RKO (cell line): ENCODE data around the gene TNS1.

Experiments
- DNase-seq: peaks from one replicate; pipeline ENCODE4 v3.0.0-alpha.2; 2016; ENCODE audit warnings: low spot score

Gene TNS1

DNA sequence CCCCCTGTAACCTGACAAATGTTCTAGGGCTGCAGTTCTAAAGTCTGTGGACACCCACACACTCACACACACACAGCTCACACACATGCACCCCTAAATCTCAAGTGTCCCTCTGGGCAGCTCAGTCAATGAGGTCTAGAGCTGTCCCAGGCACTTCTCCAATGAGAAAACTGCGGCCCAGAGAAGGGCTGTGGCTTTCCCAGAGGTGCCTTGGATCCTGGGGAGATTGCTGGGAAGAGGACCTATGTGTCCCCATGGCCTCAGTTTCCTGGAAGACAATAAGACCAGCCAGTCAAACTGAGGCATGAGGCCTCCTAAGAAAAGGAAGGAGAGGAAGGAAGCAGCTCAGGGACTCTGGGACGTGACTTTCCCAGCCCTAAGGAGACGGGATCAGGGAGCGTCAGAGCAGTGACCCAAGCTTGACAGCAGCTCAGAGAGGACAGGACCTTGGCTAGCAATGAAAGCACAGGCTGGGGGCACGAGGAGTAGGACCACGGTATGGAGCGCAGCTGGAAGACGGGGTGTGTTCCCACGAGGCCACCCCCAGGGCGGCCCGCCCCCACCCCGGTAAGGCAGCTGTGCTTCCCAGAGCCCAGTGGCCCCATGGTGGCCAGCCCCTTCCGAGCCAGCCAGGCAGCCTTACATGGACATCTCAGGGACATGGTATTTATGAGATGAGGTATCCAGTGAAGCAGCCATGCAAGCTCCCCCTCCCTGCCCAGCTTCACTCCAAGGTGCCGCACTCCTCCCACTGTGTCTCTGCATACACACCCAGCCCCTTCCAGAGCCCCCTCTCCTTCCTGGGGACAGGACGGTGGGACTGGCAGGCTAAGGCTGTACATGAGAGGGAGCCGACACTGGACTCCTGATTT is 46.0 kb downstream of the TNS1 start:
- no peak for DNase-seq

DNA sequence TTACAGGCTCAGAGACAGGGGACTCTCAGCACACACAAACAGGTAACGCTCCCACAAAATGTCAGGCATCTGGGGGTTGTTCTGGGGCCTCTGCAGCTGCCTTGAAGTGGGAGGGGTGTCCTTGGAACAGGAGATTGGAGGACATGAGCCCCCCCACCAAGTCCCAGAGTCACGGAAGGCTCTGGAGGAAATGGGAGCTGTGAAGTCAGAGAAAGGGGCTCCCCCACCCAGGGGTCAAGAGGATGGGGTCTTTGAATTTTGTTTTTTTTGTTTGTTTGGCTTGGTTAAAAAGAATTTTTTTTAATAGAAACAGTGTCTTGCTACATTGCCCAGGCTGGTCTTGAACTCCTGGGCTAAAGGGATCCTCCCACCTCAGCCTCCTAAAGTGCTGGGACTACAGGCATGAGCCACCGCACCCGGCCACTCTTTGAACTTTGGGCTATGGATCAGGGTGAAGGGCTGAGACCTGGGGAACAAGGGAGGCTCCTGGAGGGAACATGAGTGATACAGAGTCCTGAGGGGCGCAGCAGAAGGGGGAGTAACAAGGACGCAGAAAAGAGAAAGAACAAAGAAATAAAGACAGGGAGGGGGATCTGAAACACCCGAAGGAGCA is 46.8 kb downstream of the TNS1 start:
- DNase-seq: no peak

DNA sequence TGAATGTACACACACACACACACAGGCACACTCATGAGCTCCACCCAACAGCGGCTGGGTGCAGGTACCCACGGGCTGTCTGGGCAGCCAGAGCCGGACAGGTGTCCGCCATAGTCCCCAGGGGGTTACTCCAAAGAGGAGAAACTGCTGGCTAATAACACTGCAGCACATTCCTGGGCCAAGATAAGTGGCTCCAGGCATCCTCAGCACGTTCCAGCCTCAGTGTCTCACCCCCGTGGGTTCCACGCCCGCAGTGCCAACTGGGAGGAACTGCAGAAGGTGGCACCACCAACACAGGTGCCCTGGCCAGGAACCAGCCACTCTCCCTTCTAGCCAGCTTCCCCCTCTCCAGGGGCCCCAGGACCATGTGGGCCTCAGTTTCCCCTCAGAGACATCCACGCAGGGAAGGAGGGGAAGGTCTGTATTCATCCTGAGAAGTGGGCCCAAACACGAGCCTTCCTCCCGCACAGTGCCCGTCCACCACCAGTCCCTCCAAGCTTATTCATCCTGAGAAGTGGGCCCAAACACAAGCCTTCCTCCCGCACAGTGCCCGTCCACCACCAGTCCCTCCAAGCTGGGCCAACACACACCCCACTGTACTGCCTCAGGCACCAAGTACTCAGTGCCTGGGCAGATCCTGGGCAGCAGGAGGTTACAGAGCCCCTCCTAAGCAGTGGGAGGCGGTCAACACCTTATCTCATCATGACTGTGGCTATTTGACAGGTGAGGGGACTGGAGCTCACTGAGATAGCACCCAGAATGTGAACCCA is 47.6 kb downstream of the TNS1 start:
- DNase-seq: no peak

DNA sequence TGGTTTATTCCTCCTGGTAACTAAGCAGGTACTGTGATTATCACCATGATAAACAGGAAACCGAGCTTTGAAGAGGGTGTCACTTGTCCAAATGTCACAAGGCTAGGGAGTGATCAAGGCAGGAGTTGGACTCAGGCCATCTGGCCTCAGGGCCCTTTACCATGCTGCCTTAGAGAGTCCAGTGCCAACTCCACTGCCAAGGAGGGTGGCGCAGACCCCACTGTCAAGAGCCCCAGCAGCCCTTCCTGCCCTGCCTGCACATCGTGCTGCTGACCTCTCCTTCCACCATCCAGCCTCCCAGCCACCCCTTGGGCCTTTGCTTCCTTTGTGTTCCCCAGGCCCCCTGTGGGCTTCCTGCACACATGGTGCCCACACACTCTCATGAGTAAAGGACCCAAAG is 48.3 kb downstream of the TNS1 start:
- no peak for DNase-seq

DNA sequence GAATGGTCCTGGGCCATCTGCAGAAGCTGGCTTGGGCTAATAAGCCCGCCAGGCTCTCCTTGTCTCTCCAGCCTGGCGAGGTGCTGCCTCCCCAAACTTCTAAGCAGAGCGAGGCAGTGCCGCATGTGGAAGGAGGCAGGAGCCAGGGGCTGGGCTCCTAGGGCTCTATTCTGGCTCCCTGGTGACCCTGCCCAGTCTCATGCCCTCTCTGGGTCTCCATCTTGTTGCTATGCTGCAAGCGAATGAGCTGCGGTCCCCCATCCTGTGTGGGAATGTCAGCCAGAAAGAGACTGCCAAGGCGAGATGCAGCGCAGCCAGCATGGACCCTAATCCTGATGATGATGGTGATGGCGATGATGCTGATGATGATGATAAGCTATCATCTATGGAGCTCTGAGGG is 48.7 kb downstream of the TNS1 start:
- DNase-seq: no peak

DNA sequence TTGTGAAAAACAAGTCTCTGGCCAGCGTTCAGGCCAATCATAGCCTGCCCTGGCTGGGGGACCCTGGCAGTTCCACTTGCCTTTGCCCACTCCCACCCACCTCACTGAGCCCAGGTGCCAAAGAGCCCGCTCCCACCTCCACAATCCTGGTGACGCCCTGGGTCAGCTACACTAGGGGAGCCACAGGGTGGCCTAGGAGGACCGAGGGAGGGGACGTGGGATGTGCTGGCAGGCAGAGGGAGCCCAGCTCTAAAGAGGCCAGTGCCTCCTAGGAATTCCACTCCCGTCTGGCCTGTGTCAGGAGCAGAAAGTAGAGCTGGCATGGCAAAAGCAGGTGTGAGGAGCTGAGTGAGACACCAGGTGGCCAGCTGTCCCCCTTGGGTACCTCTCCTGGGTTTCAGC is 49.3 kb downstream of the TNS1 start:
- DNase-seq: no peak

DNA sequence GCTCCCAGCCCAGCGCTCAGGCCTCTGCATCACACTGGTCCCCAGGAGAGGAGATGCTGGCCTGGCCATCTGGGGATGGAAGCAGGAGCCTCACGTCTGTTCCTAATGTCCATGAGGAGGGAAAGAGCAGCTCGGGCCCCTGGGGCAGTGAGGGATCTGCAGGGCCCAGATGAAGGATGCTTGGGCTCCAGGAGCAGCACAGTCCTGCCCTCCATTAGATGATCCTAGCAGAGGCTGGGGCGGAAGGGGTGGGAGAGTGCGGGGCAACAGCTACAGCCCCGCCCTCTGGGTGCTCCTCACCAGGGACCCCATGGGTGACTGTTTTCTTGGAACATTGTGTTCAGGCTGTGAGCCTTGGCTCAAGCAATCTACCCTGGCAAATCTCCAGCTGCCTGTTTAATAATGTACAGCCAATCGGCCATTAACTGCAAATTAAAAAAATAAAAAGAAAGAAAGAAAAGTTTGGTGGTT is 49.7 kb downstream of the TNS1 start:
- no peak for DNase-seq

DNA sequence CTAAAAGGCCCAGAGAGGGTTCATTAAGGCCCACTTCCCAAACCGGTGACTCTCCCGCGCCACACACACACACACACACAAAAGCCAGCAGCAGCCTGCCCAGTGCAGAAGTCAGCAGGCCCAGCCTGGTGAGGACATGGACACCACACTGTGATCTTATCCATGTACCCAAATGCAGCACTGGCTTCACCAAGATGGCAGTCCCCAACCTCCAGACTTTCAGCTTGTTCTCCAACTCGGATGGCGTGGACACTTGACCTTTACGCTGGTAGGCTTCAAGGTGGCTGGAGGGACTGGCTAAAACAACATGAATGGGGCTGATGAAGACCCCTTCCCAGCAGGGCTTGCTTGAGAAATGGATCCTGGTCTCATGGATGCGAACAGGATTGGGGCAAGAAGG is 50.4 kb downstream of the TNS1 start:
- DNase-seq: no peak

DNA sequence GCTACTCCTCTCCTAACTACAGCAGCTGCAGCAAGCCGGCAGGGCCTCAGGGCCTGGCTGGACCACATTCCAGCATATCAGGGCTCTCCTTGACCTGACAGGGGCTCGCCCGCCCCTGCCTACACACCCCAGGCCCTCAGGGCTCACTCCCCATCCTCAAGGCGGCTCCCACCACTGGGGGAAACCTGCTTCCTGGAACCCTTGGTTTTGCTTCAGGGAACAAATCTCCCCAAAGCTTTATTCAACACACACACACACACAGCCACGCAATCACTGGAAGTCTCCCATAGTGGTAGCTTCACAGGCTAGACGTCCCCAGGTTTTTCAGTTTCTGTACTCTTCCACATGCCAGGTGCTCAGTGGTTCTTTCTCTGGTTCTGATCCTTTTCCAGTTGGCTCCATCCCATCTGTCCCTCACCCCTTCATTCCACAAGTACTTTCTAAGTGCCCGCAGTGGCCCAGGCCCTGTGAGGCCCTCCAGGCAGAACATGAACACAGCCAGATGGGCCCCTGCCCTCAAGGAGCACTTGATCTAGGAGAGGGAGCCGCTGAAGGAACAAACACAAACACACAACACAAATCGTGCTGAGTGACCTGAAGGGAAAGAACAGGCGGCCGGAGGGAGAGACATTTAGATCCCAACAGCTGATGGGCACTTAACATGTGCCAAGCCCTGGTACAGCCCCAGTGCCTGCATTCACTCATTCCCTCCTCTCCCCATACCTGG is 51.1 kb downstream of the TNS1 start:
- no peak for DNase-seq

DNA sequence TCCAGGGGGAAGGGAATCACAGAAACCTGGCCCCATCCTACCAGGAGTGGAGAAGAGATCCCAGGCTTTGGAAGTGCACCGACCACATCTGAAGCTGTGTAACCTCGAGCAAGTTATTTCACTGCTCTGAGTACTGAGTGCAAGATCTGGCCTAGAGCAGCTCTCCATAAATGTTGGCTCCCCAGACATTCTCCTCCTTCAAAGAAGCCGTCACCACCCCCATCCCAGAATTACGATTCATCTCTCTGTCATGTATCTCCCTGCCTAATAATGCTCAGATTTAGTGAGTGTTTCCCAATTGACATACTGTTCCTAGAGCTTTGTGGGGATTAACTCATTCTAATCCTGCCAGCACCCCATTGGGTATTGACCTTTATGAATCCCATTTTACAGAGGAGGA is 51.7 kb downstream of the TNS1 start:
- DNase-seq: no peak

DNA sequence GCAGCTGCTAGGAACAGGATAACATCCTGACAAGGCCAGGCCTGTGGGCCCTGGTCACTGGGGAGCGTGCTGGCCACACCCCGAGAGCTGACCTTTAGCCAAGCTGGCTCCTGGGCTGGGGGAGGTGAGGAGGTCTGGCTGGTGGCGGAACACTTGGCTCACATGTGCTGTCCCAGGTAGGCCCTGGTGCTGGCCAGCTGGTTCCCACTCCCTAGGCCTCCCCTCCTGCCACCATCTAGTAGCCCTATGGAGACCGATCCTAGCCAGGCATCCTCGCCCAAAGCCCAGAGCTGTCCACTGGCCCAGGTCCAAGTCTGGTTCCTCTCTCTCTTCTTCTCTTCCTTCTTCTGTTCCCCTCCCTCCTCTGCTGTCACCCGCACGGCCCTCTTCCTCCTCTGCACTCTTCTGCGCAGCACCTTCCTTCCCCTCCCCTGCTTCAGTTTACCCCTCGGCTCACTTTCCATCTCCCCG is 52.4 kb downstream of the TNS1 start:
- DNase-seq: no peak

DNA sequence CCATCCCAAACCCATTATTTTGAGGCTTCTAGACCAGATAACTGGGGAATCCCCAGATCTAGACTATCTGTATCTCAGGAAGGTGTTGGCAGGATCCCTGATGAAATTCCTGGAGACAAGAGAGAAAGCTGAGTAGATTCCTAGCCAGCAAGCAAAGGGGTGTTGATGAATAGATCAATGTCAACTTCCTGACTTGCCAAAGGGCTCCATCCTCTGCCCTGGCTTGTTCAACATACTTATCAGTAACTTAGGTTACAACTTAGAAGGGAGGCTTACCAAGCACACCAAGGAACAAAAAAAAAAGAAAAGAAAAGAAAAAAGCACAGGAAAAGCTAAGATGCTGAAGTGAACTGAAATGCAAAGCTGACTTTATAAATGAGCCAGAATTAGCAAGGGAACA is 53.3 kb downstream of the TNS1 start:
- no peak for DNase-seq

DNA sequence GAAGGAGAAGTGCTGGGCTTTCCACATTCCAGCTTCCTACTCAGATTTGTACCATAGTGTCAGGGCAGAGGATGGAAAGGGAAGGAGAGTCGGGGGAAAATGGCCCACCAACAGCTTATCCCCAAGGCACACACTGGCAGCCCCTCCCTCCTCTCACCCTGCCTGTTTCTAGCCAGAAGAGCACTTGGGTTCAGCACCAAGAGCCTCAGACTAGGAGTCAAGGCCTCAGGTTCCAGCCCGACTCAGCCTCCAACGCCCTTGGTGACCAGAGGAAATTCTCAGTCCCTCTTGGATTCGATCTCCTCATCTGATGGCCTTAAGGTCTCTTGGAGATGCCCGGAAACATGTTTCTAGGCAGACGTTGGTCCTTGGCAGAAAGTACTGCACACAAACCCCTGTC is 53.9 kb downstream of the TNS1 start:
- no peak for DNase-seq

DNA sequence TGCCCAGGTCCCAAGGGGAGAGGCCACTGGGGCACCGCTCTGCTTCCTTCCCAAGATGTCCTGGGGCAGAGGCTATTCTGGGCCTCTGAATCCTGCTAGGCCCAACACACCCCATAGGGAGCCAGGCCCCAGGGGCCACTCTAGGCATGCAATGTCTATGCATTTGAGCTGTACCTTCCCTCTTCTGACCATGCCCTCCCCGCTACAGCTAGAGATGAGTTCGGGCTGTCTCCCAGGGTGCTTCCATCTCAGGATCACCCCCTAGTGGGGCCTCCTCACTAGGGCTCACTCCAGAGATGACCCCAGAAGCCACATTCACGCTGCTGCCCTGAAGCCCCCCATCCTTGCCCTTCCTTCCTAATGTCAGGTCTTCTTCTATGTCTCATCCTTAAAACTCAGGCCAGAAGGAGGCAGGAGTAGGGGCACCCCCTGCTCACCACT is 54.4 kb downstream of the TNS1 start:
- DNase-seq: no peak

DNA sequence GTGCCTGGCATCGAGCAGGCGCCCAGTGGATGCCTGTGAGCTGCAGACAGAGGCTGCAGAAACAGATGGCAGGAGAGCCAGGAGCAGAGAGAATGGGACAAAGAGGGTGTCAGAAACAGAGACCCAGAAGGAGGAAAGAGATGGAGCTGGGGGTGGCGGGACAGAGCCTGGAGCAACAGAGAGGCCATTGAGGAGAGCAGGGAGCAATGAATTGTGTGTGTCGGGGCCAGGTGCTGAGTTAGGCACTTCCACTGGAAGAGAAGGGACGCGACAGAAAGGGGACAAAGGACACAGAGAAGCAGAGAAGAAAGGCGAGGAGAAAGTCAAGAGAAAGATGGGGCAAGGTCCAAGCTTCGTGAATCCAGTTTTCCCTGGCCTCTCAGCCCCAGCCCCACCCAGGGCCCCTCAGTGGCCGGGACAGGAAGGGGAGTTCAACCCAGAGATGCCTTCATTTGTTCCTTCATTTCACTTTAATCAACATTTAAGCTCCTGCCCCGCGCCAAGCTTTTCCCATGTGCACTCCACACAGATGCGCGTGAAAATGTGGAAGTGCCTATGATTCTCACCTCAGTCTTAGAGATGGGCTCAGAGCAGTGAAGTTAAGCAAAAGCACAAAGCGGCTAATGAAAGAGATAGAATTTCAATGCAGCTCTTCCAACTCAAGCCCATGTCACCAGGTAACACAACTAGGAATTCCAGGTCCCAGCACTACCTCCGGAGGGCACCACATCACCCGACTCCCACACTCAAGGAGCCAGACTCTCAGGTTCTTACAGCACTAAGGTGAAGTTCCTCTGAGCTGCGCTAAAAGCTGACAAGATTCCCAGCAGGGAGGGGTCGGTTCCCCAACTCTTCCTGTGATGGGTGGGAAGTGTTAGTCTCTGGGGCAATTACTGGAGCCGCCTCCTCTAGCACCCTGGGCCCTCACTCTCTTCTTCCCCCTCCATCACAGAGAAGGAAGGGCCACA is 55.1 kb downstream of the TNS1 start:
- DNase-seq: no peak

DNA sequence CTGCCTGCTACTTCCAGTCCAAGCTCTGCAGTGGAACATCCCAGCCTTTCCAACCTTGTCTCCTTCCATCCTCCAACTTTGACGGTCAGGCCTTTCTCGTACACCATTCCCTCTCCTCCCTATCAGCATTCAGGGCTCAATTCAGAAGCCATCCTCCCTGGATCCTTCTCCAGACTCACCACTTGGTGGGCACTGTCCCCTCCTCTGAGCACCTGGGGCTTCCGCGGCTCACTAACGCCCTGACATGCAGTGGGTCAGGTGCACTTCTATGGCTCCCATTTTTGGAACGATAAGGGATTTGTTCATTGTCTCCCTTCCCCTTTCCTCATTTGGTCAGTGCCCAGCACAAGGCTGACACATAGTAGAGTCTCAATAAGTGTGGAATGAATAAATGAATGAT is 56.7 kb downstream of the TNS1 start:
- DNase-seq: no peak

DNA sequence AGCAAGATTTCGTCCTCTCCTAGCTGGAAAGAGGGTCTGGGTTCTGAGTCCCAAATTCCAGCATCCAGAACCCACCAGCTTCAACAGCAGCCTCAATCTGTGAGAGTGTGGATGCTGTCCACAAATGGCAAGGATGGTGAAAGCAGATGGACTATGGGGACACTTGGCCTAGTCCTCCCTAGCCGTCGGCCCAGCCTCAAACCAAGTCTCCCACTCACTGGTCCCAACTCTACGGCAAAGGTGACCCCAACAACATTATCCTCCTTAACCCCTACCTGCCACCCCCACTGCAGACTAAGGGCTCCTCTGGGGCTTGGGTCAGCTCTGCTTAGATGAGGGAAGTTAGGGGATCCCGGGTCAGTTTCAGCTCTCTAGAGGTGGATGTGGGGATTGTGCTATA is 57.3 kb downstream of the TNS1 start:
- no peak for DNase-seq

DNA sequence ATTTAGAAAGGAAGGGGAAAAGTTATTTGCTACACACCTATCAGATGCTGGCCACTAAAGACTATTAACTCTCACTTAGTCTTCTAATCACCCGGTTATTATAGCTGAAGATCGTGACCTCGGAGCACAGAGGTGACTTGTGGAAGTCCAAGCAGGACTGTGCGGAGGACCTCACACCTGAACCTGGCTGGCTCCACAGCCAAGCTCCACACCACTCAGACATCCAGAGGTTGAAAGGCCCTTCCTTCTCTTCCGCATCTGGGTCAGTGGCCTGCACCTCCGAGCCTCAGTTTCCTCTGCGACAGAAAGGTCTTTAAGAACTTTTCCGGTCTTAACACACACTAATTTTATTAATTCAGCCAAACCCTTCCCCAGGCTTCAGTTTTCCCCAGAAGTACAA is 57.9 kb downstream of the TNS1 start:
- no peak for DNase-seq

DNA sequence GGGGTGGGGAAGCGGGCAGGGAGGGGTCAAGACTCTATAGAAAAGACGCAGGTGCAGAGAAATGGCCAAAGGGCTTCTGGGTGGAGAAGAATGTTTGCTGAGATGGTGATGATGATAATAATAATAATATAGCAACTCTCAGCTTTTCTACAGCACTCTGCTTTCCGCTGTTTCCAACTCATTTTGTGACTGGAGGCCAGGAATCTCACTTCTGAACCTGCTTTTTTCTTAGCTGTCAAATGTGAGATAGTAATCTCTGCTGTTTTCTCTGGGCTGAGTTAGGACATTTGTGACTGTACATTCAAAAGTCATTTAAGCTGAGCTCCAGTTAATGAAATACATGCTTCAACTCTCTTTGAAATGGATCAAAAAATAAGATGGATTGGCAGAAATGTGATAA is 58.4 kb downstream of the TNS1 start:
- no peak for DNase-seq

DNA sequence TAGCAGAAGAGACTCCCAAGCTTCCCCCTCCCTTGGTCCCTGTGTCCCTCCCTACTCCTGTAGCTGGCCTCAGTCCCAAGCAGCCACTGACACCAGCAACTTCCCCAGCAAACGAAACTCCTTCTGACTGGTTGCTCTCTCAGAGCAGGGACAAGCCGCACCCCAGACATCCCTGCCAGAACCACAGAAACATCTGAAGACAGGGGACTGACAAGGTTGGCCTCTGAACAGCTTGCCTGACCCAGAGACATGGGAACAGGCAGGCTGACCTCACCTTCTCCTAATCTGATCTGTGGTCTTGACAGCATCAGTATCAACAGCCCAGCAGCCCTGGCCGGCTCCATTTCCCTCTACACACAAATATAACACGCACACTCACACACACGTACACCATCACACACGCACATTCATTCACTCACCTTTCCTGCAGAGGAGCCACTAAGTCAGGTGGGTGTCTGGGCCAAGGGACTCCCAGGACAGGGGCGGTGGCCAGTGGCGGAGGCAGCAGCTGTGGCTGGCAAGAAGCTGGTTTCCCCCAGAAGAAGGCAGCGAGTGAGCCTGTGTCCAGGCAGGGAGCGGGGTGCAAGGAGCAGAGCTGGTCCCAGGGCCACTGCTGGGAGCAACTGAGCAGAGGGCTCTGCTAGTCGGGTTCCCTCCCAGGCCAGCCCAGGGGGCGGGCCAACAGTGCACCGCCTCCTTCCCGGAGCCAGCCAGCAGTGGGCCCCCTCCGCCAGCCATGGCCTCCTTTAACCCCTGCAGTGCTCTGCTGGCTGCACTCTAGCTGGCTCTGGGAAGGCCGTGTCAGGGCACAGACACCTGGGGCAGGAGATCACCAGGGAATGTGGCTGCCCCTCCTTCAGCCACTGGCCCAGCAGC is 59.1 kb downstream of the TNS1 start:
- no peak for DNase-seq
